ENCODE measurements around the gene CLK4.

GRCh38 chr5:178641711-178642110 is 14.9 kb upstream of the CLK4 start:
- no peak for TF ChIP-seq CTCF (IDR thresholded peaks at IDR 0.05)
- TF ChIP-seq POLR2A (IDR thresholded peaks at IDR 0.05): no peak
- TF ChIP-seq POLR2AphosphoS5 (IDR thresholded peaks at IDR 0.05; ENCODE audit: insufficient read depth in 1 of 2, low read depth in 1 of 2): no peak

Data from vagina (tissue), 2 donors.